Rectal smooth muscle tissue (tissue), 1 donor: Measurements from ENCODE around the gene KRT75.

ENCODE experiments used
- H3K27ac ChIP-seq: one replicate; pipeline ENCODE4 v1.7.0; 2013; ENCODE audit warnings: low read depth, low read length, inconsistent platforms
- H3K27me3 ChIP-seq: one replicate; pipeline ENCODE4 v1.7.0; 2013; ENCODE audit warnings: low read length; ENCODE audit not compliant: control insufficient read depth, insufficient read depth
- H3K36me3 ChIP-seq: one replicate; pipeline ENCODE4 v1.7.0; 2013; ENCODE audit warnings: low read length; ENCODE audit not compliant: control insufficient read depth, insufficient read depth
- H3K4me1 ChIP-seq: one replicate; pipeline ENCODE4 v1.7.0; 2013; ENCODE audit warnings: low read length; ENCODE audit not compliant: control insufficient read depth, insufficient read depth
- H3K4me3 ChIP-seq: one replicate; pipeline ENCODE4 v1.7.0; 2013; ENCODE audit warnings: low read length
- H3K9ac ChIP-seq: one replicate; pipeline ENCODE4 v1.7.0; 2013; ENCODE audit warnings: low read length

Gene KRT75

DNA sequence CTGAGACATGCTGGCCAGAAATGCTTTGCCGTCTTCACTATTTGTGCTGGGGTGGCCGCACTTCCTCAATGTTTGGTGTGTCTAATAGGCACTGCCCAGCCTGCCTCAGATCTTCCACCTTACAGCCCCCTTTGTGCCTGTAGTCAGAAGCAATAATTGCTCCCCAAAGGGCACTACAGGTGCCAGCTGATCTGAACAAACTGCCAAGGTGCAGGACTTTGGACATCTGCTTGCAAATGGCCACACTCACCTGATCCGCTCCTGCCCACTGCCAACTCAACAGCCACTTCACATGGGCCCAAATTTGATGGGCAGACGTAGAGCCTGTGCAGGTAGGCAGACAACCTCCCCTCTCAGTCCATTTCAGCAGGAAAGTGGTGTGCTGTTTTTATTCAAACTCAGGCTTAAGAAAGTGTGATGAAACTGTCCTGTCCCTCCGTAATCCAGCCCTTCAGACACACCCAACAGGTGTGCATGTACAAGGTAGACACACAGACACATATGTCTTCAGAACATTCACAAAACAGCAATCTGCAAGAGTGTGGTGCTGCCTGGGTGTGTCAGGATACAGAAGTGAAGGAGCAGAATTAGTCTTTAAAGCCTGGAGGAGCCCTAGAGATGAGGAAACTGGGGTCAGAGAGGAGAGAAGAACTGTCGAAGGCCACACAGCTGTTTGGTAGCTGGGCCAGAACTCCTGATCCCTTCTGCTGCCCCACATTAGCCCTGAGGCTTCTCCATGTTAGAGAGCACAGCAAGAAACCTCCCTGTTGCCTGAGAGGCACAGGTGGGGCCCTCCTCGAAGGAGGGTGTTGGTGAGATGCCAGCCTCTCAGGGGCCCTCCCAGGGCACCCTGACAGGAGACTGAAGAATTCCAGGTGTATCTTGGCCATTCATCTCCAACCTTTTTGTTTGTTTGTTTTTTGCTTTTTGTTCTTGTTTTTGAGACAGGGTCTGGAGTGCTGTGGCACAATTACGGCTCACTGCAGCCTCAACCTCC, 4.4 kb upstream of the KRT75 start:
- H3K36me3 ChIP-seq, result no peaks in the 10 kb centered on the region
- H3K4me3 ChIP-seq, result no peak overlapping the region
- H3K27me3 ChIP-seq, result no peaks in the 10 kb centered on the region
- no peak overlapping the region for H3K9ac ChIP-seq
- no peak overlapping the region for H3K27ac ChIP-seq
- peaks cover 6% of the 10 kb centered on the region for H3K4me1 ChIP-seq

DNA sequence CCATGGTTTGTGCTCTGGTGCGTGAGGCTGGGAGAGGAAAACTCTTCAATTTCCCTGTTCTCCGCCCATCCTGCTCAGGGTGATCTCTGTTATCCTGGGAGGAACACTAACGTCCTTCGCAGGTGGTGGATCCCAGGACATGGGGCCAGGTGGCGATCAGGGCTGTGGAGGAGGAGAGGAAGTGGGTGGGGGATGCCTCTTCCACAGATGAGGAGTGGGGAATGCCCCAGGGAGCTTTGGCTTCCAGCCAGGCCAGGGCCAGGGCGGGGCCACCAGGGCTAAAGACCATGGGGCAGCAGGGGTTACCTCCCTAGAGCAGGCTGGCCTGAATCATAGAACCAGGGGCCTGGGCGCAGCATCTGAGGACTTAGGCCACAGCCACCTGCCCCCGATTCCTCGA, 3.3 kb upstream of the KRT75 start:
- no peaks in the 10 kb centered on the region for H3K36me3 ChIP-seq

DNA sequence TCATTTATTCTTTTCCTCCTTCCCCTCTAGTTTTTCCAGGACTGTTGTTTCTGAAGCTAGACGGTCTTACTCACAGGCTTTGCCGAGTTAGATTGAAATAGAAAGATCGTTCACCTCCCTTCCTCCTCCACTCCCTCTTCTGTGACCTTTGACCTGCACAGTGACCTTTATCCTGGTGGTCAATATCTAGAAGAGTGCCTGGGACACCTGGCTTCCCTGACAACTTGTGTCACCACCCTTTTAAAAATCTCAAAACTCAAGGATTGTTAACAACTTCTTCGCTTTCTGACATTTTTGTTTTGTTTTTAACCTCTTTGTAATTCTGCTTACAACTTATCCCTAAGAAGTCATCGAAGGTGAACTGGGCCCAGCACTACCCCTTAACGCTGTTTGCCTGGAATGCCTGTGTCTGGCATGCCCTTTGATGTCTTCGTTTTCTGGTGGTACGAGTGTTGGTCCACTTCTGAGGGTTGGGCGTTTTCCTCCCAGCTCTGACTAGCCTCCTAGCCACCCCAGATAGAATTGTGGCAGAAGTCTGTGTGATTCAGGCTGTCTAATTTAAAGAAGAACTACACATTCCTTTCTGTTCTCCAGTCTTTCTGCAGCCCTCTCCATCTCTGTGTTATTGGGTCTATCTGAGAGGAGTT, 2.8 kb upstream of the KRT75 start:
- no peaks in the 10 kb centered on the region for H3K36me3 ChIP-seq
- H3K9ac ChIP-seq, result no peak overlapping the region
- H3K4me1 ChIP-seq, result peaks cover 6% of the 10 kb centered on the region
- H3K27me3 ChIP-seq, result no peaks in the 10 kb centered on the region
- H3K4me3 ChIP-seq, result no peak overlapping the region
- H3K27ac ChIP-seq, result no peak overlapping the region

More for the DNA sequence above, 3.3 kb upstream of the KRT75 start:
- Histone ChIP-seq H3K4me3 (no peak overlapping the region), H3K9ac (no peak overlapping the region), H3K4me1 (peaks cover 6% of the 10 kb centered on the region), H3K27ac (no peak overlapping the region), H3K27me3 (no peaks in the 10 kb centered on the region)

DNA sequence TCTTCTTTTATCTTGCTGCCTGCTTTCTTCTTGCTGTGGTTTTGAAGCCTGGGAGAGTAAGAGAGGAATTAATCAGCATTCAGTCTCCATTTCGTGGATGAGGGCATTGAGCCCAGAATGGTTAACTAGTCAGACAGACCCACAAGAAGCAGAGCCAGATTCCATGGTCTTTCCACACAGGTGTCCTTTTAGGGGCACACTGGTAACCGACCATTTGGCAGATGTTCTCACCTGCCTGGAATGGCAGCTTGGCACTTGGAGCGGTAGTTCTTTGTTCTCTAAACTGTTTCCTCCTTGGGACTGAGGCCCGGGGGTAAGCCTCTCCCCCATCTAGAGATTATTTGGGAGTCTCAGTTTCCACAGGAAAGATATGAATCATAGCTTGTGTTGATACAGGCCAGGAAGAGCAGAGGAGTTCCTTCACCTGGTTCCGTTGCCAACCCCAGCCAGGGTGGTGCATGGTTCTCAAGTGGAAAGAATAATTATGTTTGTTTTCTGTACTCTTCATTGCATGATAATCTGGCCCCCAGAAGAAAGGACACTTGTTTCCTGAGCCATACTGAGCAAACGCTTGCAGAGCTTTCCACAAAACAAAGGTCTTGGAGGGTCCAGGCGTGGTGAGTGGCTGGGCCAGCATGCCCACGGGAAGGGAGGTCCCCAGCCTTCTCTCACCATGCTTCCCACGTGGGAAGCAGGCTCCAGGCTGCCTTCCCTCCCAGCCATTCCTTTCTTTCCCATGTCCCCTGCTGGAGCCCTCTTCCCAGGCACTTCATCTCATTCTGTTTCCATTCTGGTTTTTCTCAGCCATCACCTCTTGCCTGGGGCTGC, 2.0 kb upstream of the KRT75 start:
- Histone ChIP-seq H3K4me3 (no peak overlapping the region), H3K36me3 (no peaks in the 10 kb centered on the region), H3K27me3 (no peaks in the 10 kb centered on the region), H3K4me1 (peaks cover 6% of the 10 kb centered on the region), H3K9ac (no peak overlapping the region), H3K27ac (no peak overlapping the region)

DNA sequence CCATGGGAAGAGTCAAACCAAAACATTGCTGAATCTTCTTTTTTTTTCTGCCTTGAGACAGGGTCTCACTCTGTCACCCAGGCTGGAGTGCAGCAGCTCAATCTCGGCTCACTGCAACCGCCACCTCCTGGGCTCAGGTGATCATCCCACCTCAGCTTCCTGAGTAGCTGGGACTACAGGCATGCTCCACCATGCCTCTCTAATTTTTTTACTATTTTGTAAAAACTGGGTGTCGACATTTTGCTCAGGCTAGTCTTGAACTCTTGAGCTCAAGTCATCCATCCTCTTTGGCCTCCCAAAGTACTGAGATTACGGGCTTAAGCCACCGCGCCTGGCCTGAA, 1.5 kb upstream of the KRT75 start:
- H3K27me3 ChIP-seq, result no peaks in the 10 kb centered on the region
- H3K9ac ChIP-seq, result no peak overlapping the region
- H3K4me1 ChIP-seq, result peaks cover 6% of the 10 kb centered on the region
- no peaks in the 10 kb centered on the region for H3K36me3 ChIP-seq
- H3K27ac ChIP-seq, result no peak overlapping the region
- no peak overlapping the region for H3K4me3 ChIP-seq

DNA sequence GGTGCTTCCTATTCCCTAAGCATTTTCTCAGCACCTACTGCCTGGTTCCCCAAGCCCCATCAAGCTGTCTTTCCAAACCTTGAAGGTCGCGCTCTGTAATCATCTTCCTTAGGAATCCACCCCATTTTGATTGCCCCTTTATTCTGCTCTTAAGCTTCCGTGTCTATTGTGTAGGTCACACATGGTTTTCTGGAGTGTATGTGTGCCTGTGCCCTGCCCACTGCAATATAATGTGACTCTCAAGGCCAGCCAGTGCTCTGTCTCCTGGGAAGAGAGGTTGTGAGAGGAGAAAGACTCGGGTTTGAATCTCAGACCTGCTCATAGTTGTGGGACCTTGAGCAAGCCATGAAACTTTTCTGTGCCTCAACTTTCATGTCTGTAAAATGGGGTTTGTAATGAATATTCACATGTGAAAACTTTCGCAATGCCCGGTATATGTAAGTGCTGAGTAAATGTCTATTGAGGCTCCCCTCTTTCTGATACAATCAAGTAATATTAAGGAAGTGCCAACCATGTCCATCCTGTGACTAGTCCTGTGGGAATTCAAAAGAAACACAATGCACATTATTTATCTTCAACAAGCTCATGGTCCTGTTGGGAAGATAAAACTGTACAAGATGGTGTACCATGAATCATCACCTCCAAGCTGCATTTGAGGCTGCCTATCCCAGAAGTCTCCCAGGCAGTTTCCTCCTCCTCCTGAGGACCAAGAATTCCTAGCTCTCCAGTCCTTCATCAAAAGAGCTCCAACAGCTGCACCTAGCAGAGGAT, 774 bp upstream of the KRT75 start:
- no peaks in the 10 kb centered on the region for H3K36me3 ChIP-seq
- H3K27me3 ChIP-seq, result no peaks in the 10 kb centered on the region
- no peak overlapping the region for H3K9ac ChIP-seq
- no peak overlapping the region for H3K4me3 ChIP-seq
- H3K4me1 ChIP-seq, result peaks cover 6% of the 10 kb centered on the region
- H3K27ac ChIP-seq, result no peak overlapping the region

DNA sequence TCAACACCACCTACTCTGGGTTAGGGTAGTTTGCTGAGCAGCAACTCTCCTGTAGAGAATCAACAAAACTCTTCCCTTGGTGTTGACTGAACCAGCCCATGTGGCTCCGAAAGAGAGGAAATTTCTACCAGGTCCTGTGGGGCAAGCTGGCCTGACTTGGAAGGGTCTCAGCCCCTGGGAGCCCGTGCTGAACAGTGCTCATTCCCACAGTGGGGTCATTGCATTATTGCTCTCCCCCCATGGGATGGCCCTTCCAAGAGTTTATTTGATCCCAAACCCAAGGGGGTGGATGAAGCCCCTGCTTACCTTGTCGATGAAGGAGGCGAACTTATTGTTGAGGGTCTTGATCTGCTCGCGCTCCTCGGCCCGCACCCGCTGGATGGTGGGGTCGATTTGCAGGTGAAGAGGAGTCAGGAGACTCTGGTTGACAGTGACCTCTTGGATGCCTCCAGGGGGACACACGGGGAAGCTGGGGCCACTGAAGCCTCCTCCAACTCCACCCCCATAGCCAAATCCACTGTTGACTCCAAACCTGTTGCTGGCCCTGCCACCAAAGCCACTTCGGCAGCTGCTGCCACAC, 580 bp downstream of the KRT75 start:
- Histone ChIP-seq H3K9ac (no peak overlapping the region), H3K36me3 (no peaks in the 10 kb centered on the region), H3K27me3 (no peaks in the 10 kb centered on the region), H3K4me3 (no peak overlapping the region), H3K27ac (no peak overlapping the region), H3K4me1 (peaks cover 6% of the 10 kb centered on the region)

DNA sequence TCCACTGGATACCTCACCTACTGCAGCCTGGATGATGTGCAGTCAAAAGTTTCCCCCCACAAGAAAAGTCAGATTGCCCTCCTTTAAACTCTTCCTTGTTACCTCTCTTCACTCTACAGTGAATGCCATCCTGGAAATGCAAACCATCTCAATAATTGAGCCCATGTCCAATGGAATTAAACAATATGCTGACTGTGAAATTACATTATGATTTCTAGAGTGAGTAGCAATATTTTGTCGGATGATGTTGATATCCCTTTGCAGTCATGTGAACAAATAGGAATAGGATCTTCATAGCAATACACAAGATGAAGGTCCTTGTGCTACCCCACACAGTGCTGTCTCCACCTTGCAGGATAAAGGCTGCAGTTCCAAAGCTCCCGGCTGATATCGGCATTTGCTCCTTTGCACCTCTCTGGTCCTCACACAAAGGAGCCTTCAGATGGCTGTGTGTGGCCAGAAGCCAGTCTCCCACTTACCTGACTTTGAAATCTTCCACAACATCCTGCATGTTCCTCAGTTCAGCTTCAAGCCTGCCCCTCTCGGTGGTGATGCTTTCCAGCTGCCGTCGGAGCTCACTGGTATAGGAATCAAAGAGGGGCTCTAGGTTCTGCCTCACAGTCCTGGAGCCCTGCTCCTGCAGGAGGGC, 1.5 kb downstream of the KRT75 start:
- Histone ChIP-seq H3K4me3 (no peak overlapping the region), H3K4me1 (peaks cover 6% of the 10 kb centered on the region), H3K9ac (no peak overlapping the region), H3K27me3 (no peaks in the 10 kb centered on the region), H3K36me3 (no peaks in the 10 kb centered on the region), H3K27ac (no peak overlapping the region)

DNA sequence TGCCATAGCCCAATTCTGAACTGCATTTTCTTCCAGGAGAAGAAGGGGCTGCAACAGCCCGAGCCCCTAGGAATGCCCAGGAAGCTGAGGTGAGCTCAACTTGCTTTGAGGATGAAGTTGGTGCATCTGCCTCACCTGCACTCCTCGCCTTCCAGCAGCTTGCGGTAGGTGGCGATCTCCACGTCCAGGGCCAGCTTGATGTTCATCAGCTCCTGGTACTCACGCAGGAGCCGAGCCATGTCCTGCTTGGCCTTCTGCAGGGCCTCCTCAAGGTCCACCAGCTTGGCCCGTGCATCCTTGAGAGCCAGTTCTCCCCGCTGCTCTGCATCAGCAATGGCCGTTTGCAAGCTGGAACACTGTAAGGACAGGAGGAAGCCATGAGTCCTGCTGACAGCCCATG, 6.0 kb downstream of the KRT75 start:
- H3K4me1 ChIP-seq, result peaks cover 18% of the 10 kb centered on the region
- no peak overlapping the region for H3K9ac ChIP-seq
- H3K36me3 ChIP-seq, result no peaks in the 10 kb centered on the region
- no peaks in the 10 kb centered on the region for H3K27me3 ChIP-seq
- no peak overlapping the region for H3K27ac ChIP-seq
- H3K4me3 ChIP-seq, result no peak overlapping the region

DNA sequence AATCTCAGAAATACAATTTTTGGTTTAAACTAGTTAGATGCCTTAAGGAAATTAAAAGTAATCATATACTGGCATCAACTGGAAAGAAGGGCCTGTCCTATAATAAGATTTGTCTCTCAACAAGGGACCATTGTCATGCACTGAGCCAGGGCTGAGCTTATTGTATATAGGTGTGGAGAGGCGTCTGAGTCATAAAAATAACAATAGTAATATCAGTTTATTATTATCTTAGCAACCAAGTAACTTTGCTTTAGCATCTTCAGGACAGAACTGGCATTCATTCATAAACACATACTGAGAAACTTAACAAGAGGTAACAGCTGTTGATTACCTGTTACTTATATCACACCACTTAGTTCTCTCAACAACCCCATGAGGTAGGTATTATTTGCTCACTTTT, 7.1 kb downstream of the KRT75 start:
- Histone ChIP-seq H3K4me1 (peaks cover 22% of the 10 kb centered on the region), H3K36me3 (no peaks in the 10 kb centered on the region), H3K27me3 (no peaks in the 10 kb centered on the region), H3K27ac (no peak overlapping the region), H3K4me3 (no peak overlapping the region), H3K9ac (no peak overlapping the region)

DNA sequence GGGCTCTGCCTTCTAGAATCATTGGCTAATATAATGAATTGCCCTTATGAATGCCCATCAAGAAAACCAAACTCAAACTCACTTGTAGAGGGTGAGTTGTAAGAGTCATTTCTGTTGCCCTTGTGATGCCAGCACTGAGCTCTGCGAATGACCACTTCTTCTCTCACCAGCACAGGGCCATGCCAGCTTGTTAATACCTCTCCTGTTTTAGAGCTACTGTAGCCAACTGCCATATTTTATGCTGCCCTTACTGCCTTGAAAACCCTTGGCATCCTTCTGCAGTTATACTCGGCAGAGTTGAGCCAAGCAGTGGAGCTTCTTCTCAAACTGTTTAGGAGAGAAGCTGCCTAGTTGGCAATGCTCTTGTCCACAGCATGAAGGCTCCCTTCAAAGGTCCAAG, 8.1 kb downstream of the KRT75 start:
- Histone ChIP-seq H3K27ac (peak overlapping the region; percentile 57), H3K9ac (no peak overlapping the region), H3K36me3 (no peaks in the 10 kb centered on the region), H3K27me3 (no peaks in the 10 kb centered on the region), H3K4me3 (no peak overlapping the region), H3K4me1 (peaks cover 22% of the 10 kb centered on the region)
